A673 (cell line): ENCODE measurements around the gene CHAMP1.

ENCODE experiments used
- EZH2 ChIP-seq: fragments of 200-600 bp; sonication (generic); IDR thresholded peaks from 2 replicates; pipeline ENCODE4 v1.6.1; 2017; ENCODE audit warnings: borderline replicate concordance, low read depth, mild to moderate bottlenecking, mixed read lengths, antibody characterized with exemption, low read length; ENCODE audit not compliant: poor library complexity, severe bottlenecking
- TF ChIP-seq, protein P1 (sequence below): fragments of 300-800, 200-600 bp; sonication (generic); conservative IDR thresholded peaks from 2 replicates; pipeline ENCODE4 v1.5.1; 2017; ENCODE audit warnings: low read depth, mild to moderate bottlenecking, antibody characterized with exemption, low read length, moderate library complexity, mixed read lengths

DNA sequence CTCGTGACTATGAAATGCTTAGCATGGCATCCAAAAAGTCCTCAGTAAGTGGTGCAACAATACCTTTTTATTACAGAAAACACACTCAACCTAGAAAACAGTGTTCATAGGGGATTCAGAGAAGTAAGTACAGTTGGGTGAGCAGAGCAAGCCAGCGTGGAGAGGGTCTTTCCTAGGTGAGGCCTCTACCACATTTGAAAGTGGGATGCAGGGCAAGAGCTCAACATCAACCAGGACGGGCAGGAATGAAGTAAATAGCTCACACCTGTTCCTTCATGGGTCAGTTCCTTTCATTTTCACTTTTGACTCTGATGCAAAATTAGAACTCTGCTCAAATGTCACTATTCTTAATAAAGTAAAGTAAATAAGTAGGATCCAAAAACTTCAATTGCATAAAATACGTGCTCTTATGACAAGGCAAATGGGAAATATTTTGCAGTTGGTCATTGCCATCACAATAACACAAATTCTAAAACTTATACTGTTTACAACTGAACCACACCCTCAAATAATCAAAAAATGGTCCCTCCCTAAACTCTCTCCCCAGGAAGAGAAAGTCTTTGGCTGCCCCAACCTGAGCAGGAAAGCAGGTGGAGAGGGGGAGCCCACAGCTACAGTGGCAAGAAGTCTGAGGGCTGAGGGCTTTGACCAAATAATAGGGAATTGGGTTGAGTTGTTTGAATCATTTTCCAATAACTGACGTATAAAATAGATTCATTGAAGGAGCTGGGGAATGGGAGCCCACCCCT lies 20.2 kb downstream of the CHAMP1 start:
- no peak for TF ChIP-seq EZH2
- TF ChIP-seq, protein P1, sequence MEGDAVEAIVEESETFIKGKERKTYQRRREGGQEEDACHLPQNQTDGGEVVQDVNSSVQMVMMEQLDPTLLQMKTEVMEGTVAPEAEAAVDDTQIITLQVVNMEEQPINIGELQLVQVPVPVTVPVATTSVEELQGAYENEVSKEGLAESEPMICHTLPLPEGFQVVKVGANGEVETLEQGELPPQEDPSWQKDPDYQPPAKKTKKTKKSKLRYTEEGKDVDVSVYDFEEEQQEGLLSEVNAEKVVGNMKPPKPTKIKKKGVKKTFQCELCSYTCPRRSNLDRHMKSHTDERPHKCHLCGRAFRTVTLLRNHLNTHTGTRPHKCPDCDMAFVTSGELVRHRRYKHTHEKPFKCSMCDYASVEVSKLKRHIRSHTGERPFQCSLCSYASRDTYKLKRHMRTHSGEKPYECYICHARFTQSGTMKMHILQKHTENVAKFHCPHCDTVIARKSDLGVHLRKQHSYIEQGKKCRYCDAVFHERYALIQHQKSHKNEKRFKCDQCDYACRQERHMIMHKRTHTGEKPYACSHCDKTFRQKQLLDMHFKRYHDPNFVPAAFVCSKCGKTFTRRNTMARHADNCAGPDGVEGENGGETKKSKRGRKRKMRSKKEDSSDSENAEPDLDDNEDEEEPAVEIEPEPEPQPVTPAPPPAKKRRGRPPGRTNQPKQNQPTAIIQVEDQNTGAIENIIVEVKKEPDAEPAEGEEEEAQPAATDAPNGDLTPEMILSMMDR, result no peak
